GM12878 (cell line): Measurements from ENCODE around the gene NEU4. TPM values are rescaled to one million over a fixed set of nuclear protein-coding genes. Genes with fewer than 3 reads are reported as not detected.

ENCODE experiments used
- ATAC-seq: fragments of 200-7000 bp; cut with Tn5 transposase; 3 replicates; pipeline ENCODE4 v1.9.1; 2020; ENCODE audit warnings: mild to moderate bottlenecking, moderate library complexity
- BruUV-seq: library from RNA; stranded (reverse); fragments of 400-500 nt; replicated peaks from 2 replicates; lab custom pipeline; 2021; lab: Mats Ljungman, UMichigan
- CTCF ChIA-PET: fragments of 300-600 bp; sonication (Branson Sonifier 250); formaldehyde crosslinking; extraction: SDS; loops from one replicate; lab custom pipeline; 2021; ENCODE audit warnings: inconsistent platforms; lab: Yijun Ruan, JAX
- POLR2A ChIA-PET: fragments of 350-600 bp; formaldehyde crosslinking; extraction: SDS; loops from one replicate; lab custom pipeline; 2021; ENCODE audit warnings: inconsistent platforms; lab: Charles Lee
- RAD21 ChIA-PET: fragments of 300-600 bp; sonication (Branson Sonifier 250); formaldehyde crosslinking; loops from one replicate; lab custom pipeline; 2023; ENCODE audit warnings: antibody characterized with exemption; ENCODE audit not compliant: unreplicated experiment; lab: Charles Lee
- SMC1A ChIA-PET: fragments of 300-600 bp; sonication (Branson Sonifier 250); formaldehyde crosslinking; loops from one replicate; lab custom pipeline; 2023; ENCODE audit not compliant: unreplicated experiment, uncharacterized antibody; lab: Charles Lee
- DNase-seq: peaks from one replicate; pipeline ENCODE4 v3.0.0-alpha.2; 2011; ENCODE audit warnings: low read depth, low spot score
- FAIRE-seq: peaks from 3 replicates; lab custom pipeline; 2011; peaks lifted over from hg19 to GRCh38; lab: Jason Lieb, UNC
- H2AFZ ChIP-seq: 2 replicates; pipeline ENCODE4 v1.6.0; 2011; ENCODE audit warnings: low read depth, low read length, control low read depth; ENCODE audit not compliant: control insufficient read depth
- H3K27ac ChIP-seq: 2 replicates; pipeline ENCODE4 v1.5.1; 2011; ENCODE audit warnings: control low read depth; ENCODE audit not compliant: control insufficient read depth, insufficient read depth
- H3K27me3 ChIP-seq, 2 experiments: replicated peaks in 1 of 2; 2 replicates each; pipeline versions ENCODE4 v1.6.0 to v1.6.1; 2011; ENCODE audit warnings: low read length in 1 of 2; ENCODE audit not compliant: control insufficient read depth in 2 of 2, insufficient read depth in 2 of 2
- H3K36me3 ChIP-seq, 2 experiments: 2 replicates each; pipeline ENCODE4 v1.5.1; 2011; ENCODE audit warnings: low read length in 1 of 2; ENCODE audit not compliant: control insufficient read depth in 2 of 2, insufficient read depth in 2 of 2
- H3K4me1 ChIP-seq: 2 replicates; pipeline ENCODE4 v1.6.1; 2011; ENCODE audit warnings: mild to moderate bottlenecking, low read length, moderate library complexity, mixed read lengths; ENCODE audit not compliant: control insufficient read depth, insufficient read depth
- H3K4me2 ChIP-seq: 2 replicates; pipeline ENCODE4 v1.6.0; 2011; ENCODE audit warnings: control low read depth; ENCODE audit not compliant: control insufficient read depth, insufficient read depth
- H3K4me3 ChIP-seq: fragments of 200-600 bp; sonication (generic); 2 replicates; pipeline ENCODE4 v1.5.1; 2016
- H3K79me2 ChIP-seq: 2 replicates; pipeline ENCODE4 v1.6.0; 2011; ENCODE audit warnings: low read length; ENCODE audit not compliant: control insufficient read depth, insufficient read depth
- H3K9ac ChIP-seq: 2 replicates; pipeline ENCODE4 v1.8.0; 2011; ENCODE audit warnings: low read length, control low read depth, mixed read lengths; ENCODE audit not compliant: control insufficient read depth, insufficient read depth
- H3K9me3 ChIP-seq: replicated peaks from 3 replicates; pipeline ENCODE4 v1.5.1; 2011; ENCODE audit warnings: mild to moderate bottlenecking, low read length; ENCODE audit not compliant: control insufficient read depth, insufficient read depth
- H4K20me1 ChIP-seq: 2 replicates; pipeline ENCODE4 v1.6.0; 2011; ENCODE audit not compliant: control insufficient read depth, insufficient read depth
- BACH1 ChIP-seq: fragments of 450-650 bp; IDR thresholded peaks from 2 replicates; pipeline ENCODE4 v1.6.1; 2017; ENCODE audit warnings: mild to moderate bottlenecking, borderline replicate concordance
- EP300 ChIP-seq, 2 experiments: fragments of 150-350 bp in 1 of 2; IDR thresholded peaks; 2 replicates each; pipeline ENCODE4 v1.6.1; 2011 to 2012; ENCODE audit warnings: low read depth in 2 of 2, low read length in 2 of 2, borderline replicate concordance in 1 of 2, improper control_type of control experiment in 1 of 2, inconsistent platforms in 1 of 2; ENCODE audit not compliant: control insufficient read depth in 1 of 2
- JUNB ChIP-seq: IDR thresholded peaks from 2 replicates; pipeline ENCODE4 v1.6.1; 2016; ENCODE audit warnings: antibody characterized with exemption, mild to moderate bottlenecking
- WGBS: methylation state at CpG from one replicate; pipeline ENCODE4 v1.1.6; 2016; ENCODE audit warnings: low lambda C conversion rate; ENCODE audit not compliant: insufficient replicate concordance, insufficient coverage; ENCODE audit errors: missing lambda C conversion rate; 5-methylcytosine and 5-hydroxymethylcytosine counted together
- in situ Hi-C: fragments of 300-500 bp; cut with MboI; formaldehyde crosslinking; loops from 9 replicates; pipeline ENCODE4 v1.14.3; 2018; ENCODE audit warnings: mixed read lengths
- intact Hi-C: fragments of 100-400 bp; cut with micrococcal nuclease; formaldehyde crosslinking; loops from one replicate; pipeline ENCODE4 v1.14.2; 2022; ENCODE audit not compliant: unreplicated experiment
- polyA plus RNA-seq, 11 experiments: library from polyadenylated mRNA; depleted of rRNA in 4 of 11; unstranded in 6 of 11; stranded (reverse) in 5 of 11; fragments of >200 nt; fragmentation: Nextera tagmentation in 4 of 11; fragmentation: Illumina TruSeq in 1 of 11; extraction: Ambion mirVana in 4 of 11; extraction: Trizol in 1 of 11; gene quantifications; 1 replicate in 1 of 11; 2 replicates in 10 of 11; pipeline versions ENCODE4 v1.2.1 to v1.2.3, GENCODE V29; 2011 to 2016; ENCODE audit warnings: inconsistent platforms in 2 of 11, missing spikeins in 2 of 11, low read depth in 1 of 11
- total RNA-seq, 4 experiments: library from RNA; depleted of rRNA in 3 of 4; stranded (reverse); fragments of >200 nt in 3 of 4; fragmentation: Illumina TruSeq in 1 of 4; extraction: Trizol in 1 of 4; gene quantifications; 2 replicates each; pipeline versions ENCODE4 v1.2.1 to v1.2.3, GENCODE V29; 2013 to 2021
- TF ChIP-seq, protein P1 (sequence below): fragments of 450-650 bp; formaldehyde crosslinking; IDR thresholded peaks from 2 replicates; pipeline ENCODE4 v1.5.0; 2022; ENCODE audit warnings: mild to moderate bottlenecking, missing genetic modification characterization
- TF ChIP-seq, protein P2 (sequence below): fragments of 450-650 bp; IDR thresholded peaks from 2 replicates; pipeline ENCODE4 v1.6.1; 2014; ENCODE audit warnings: mild to moderate bottlenecking
- TF ChIP-seq, protein P3 (sequence below): fragments of 450-650 bp; IDR thresholded peaks from 2 replicates; pipeline ENCODE4 v1.6.1; 2017; ENCODE audit warnings: borderline replicate concordance
- TF ChIP-seq, protein P4 (sequence below): IDR thresholded peaks from 2 replicates; pipeline ENCODE4 v1.6.1; 2011; ENCODE audit warnings: borderline replicate concordance, low read depth, mild to moderate bottlenecking, moderate library complexity, mixed read lengths, low read length; ENCODE audit not compliant: insufficient read depth; ENCODE audit errors: extremely low read length
- TF ChIP-seq, protein P5 (sequence below): fragments of 450-650 bp; IDR thresholded peaks from 2 replicates; pipeline ENCODE4 v1.6.1; 2017; ENCODE audit warnings: mild to moderate bottlenecking, low read depth, inconsistent platforms; ENCODE audit not compliant: poor library complexity, severe bottlenecking
- TF ChIP-seq, protein P6 (sequence below): fragments of 450-650 bp; formaldehyde crosslinking; IDR thresholded peaks from 2 replicates; pipeline ENCODE4 v1.4.0; 2022; ENCODE audit warnings: mild to moderate bottlenecking, moderate library complexity

The NEU4 gene
- total and polyA plus RNA-seq, 10 of the 15 experiments (the other 5 are each of a cell fraction or from before 2014, with no cell fraction given), result 0.01 to 0.28 (median 0.14) TPM; not detected in 5

DNA sequence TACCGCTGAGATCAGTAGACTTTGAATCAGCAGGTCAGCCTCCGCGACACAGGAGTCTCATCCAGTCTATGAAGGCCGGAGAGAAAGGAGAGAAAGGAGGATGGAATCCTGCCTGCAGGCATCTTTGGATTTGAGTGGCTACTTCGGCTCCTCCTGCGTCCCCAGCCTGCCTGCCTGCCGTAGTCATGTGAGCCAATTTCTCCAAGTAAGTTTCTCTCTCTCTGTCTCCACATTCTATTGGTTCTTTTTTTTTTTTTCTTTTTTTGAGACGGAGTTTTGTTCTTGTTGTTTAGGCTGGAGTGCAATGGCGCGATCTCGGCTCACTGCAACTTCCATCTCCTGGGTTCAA, 33.0 kb downstream of the NEU4 start:
- Histone ChIP-seq H3K4me3 (no peak overlapping the region), H3K27ac (no peak overlapping the region), H4K20me1 (no peaks in the 10 kb centered on the region), H3K9me3 (no peaks in the 10 kb centered on the region), H3K4me1 (peaks cover 23% of the 10 kb centered on the region), H3K27me3 (peaks cover 0 to 1% of the 10 kb centered on the region in 2 experiments; a peak in 1 of 4 replicates), H3K79me2 (no peaks in the 10 kb centered on the region), H3K4me2 (no peak overlapping the region), H3K36me3 (no peaks in the 10 kb centered on the region), H3K9ac (no peak overlapping the region), H2AFZ (no peak overlapping the region)
- FAIRE-seq (no peak), ATAC-seq (no peak), DNase-seq (no peak)
- in situ Hi-C loops, result no loop called here
- intact Hi-C loops, result loop anchor here (5.0 to 10.0 kb wide), 2 partner anchors 40 to 107 kb away; partner anchors contain the start of gene D2HGDH
- WGBS, result 95% methylated on average over 10 of the region's 11 CpGs
- SMC1A ChIA-PET, result interaction anchor here (0.6 to 1.2 kb wide), 2 partner anchors 28 to 106 kb away, joined by 3 to 5 read pairs; no protein-coding TSS in a partner anchor
- POLR2A ChIA-PET, result no interaction called here
- CTCF ChIA-PET, result interaction anchor here (1.0 kb wide), 1 partner anchor 108 kb away, joined by 3 read pairs; the partner anchor contains the start of gene D2HGDH
- RAD21 ChIA-PET, result interaction anchor here (1.5 kb wide), 1 partner anchor 79 kb away, joined by 3 read pairs; no protein-coding TSS in a partner anchor
- no TSS peak for BruUV-seq
- TF ChIP-seq, protein P1, sequence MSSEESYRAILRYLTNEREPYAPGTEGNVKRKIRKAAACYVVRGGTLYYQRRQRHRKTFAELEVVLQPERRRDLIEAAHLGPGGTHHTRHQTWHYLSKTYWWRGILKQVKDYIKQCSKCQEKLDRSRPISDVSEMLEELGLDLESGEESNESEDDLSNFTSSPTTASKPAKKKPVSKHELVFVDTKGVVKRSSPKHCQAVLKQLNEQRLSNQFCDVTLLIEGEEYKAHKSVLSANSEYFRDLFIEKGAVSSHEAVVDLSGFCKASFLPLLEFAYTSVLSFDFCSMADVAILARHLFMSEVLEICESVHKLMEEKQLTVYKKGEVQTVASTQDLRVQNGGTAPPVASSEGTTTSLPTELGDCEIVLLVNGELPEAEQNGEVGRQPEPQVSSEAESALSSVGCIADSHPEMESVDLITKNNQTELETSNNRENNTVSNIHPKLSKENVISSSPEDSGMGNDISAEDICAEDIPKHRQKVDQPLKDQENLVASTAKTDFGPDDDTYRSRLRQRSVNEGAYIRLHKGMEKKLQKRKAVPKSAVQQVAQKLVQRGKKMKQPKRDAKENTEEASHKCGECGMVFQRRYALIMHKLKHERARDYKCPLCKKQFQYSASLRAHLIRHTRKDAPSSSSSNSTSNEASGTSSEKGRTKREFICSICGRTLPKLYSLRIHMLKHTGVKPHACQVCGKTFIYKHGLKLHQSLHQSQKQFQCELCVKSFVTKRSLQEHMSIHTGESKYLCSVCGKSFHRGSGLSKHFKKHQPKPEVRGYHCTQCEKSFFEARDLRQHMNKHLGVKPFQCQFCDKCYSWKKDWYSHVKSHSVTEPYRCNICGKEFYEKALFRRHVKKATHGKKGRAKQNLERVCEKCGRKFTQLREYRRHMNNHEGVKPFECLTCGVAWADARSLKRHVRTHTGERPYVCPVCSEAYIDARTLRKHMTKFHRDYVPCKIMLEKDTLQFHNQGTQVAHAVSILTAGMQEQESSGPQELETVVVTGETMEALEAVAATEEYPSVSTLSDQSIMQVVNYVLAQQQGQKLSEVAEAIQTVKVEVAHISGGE (CRISPR knock-in tag), result no peak
- TF ChIP-seq JUNB (no peak), BACH1 (no peak), EP300 (IDR thresholded peaks at IDR 0.05; ENCODE audit: borderline replicate concordance in 1 of 2, control insufficient read depth in 1 of 2, low read depth in 2 of 2, low read length in 2 of 2) (no peak)
- TF ChIP-seq, protein P2, sequence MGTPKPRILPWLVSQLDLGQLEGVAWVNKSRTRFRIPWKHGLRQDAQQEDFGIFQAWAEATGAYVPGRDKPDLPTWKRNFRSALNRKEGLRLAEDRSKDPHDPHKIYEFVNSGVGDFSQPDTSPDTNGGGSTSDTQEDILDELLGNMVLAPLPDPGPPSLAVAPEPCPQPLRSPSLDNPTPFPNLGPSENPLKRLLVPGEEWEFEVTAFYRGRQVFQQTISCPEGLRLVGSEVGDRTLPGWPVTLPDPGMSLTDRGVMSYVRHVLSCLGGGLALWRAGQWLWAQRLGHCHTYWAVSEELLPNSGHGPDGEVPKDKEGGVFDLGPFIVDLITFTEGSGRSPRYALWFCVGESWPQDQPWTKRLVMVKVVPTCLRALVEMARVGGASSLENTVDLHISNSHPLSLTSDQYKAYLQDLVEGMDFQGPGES, result no peak
- TF ChIP-seq, protein P3, sequence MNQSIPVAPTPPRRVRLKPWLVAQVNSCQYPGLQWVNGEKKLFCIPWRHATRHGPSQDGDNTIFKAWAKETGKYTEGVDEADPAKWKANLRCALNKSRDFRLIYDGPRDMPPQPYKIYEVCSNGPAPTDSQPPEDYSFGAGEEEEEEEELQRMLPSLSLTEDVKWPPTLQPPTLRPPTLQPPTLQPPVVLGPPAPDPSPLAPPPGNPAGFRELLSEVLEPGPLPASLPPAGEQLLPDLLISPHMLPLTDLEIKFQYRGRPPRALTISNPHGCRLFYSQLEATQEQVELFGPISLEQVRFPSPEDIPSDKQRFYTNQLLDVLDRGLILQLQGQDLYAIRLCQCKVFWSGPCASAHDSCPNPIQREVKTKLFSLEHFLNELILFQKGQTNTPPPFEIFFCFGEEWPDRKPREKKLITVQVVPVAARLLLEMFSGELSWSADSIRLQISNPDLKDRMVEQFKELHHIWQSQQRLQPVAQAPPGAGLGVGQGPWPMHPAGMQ, result no peak
- TF ChIP-seq, protein P4, sequence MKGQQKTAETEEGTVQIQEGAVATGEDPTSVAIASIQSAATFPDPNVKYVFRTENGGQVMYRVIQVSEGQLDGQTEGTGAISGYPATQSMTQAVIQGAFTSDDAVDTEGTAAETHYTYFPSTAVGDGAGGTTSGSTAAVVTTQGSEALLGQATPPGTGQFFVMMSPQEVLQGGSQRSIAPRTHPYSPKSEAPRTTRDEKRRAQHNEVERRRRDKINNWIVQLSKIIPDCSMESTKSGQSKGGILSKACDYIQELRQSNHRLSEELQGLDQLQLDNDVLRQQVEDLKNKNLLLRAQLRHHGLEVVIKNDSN, result no peak
- TF ChIP-seq, protein P5, sequence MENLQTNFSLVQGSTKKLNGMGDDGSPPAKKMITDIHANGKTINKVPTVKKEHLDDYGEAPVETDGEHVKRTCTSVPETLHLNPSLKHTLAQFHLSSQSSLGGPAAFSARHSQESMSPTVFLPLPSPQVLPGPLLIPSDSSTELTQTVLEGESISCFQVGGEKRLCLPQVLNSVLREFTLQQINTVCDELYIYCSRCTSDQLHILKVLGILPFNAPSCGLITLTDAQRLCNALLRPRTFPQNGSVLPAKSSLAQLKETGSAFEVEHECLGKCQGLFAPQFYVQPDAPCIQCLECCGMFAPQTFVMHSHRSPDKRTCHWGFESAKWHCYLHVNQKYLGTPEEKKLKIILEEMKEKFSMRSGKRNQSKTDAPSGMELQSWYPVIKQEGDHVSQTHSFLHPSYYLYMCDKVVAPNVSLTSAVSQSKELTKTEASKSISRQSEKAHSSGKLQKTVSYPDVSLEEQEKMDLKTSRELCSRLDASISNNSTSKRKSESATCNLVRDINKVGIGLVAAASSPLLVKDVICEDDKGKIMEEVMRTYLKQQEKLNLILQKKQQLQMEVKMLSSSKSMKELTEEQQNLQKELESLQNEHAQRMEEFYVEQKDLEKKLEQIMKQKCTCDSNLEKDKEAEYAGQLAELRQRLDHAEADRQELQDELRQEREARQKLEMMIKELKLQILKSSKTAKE, result no peak
- TF ChIP-seq, protein P6, sequence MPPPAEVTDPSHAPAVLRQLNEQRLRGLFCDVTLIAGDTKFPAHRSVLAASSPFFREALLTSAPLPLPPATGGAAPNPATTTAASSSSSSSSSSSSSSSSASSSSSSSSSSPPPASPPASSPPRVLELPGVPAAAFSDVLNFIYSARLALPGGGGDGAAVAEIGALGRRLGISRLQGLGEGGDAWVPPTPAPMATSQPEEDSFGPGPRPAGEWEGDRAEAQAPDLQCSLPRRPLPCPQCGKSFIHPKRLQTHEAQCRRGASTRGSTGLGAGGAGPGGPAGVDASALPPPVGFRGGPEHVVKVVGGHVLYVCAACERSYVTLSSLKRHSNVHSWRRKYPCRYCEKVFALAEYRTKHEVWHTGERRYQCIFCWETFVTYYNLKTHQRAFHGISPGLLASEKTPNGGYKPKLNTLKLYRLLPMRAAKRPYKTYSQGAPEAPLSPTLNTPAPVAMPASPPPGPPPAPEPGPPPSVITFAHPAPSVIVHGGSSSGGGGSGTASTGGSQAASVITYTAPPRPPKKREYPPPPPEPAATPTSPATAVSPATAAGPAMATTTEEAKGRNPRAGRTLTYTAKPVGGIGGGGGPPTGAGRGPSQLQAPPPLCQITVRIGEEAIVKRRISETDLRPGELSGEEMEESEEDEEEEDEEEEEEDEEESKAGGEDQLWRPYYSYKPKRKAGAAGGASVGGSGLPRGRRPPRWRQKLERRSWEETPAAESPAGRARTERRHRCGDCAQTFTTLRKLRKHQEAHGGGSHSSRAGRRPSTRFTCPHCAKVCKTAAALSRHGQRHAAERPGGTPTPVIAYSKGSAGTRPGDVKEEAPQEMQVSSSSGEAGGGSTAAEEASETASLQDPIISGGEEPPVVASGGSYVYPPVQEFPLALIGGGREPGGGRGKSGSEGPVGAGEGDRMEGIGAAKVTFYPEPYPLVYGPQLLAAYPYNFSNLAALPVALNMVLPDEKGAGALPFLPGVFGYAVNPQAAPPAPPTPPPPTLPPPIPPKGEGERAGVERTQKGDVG, result no peak
